GM23338 (cell line): ENCODE measurements around the gene TMEM107. TPM values are rescaled to one million over a fixed set of nuclear protein-coding genes. Genes with fewer than 3 reads are reported as not detected.

Experiments
- ATAC-seq: fragments of 200-7000 bp; cut with Tn5 transposase; 3 replicates; pipeline ENCODE4 v1.9.1; 2020
- DNase-seq: peaks from one replicate; pipeline ENCODE4 v3.0.0-alpha.2; 2015; ENCODE audit warnings: low spot score
- H2AFZ ChIP-seq: fragments of 200-600 bp; sonication (generic); 2 replicates; pipeline ENCODE4 v1.8.0; 2016; ENCODE audit warnings: antibody characterized with exemption, mild to moderate bottlenecking, moderate library complexity
- H3F3A ChIP-seq: fragments of 200-600 bp; sonication (generic); replicated peaks from 2 replicates; pipeline ENCODE4 v1.8.0; 2017; ENCODE audit warnings: antibody characterized with exemption, mixed run types, low read depth
- H3K27ac ChIP-seq: fragments of 200-600 bp; sonication (generic); 2 replicates; pipeline ENCODE4 v1.6.1; 2016; ENCODE audit warnings: low read depth
- H3K27me3 ChIP-seq: fragments of 200-600 bp; sonication (generic); 2 replicates; pipeline ENCODE4 v1.8.0; 2016; ENCODE audit warnings: mild to moderate bottlenecking, mixed run types, moderate library complexity; ENCODE audit not compliant: insufficient read depth
- H3K36me3 ChIP-seq: fragments of 200-600 bp; sonication (generic); 2 replicates; pipeline ENCODE4 v1.8.0; 2016; ENCODE audit warnings: mild to moderate bottlenecking; ENCODE audit not compliant: insufficient read depth
- H3K4me1 ChIP-seq: fragments of 200-600 bp; sonication (generic); 2 replicates; pipeline ENCODE4 v1.8.0; 2016; ENCODE audit warnings: mild to moderate bottlenecking, moderate library complexity; ENCODE audit not compliant: insufficient read depth
- H3K4me2 ChIP-seq: fragments of 200-600 bp; sonication (generic); 2 replicates; pipeline ENCODE4 v1.7.1; 2017; ENCODE audit warnings: mixed run types
- H3K4me3 ChIP-seq: fragments of 200-600 bp; sonication (generic); 2 replicates; pipeline ENCODE4 v1.6.1; 2016; ENCODE audit warnings: mixed run types
- H3K79me2 ChIP-seq: fragments of 200-600 bp; sonication (generic); replicated peaks from 2 replicates; pipeline ENCODE4 v1.8.0; 2017; ENCODE audit warnings: mild to moderate bottlenecking; ENCODE audit not compliant: insufficient read depth
- H3K9me2 ChIP-seq: fragments of 200-600 bp; sonication (generic); 2 replicates; pipeline ENCODE4 v1.8.0; 2017; ENCODE audit not compliant: insufficient read depth
- H4K20me1 ChIP-seq: fragments of 200-600 bp; sonication (generic); replicated peaks from 2 replicates; pipeline ENCODE4 v1.8.0; 2017; ENCODE audit warnings: mild to moderate bottlenecking; ENCODE audit not compliant: insufficient read depth
- H3K27ac Mint-ChIP-seq: 2 replicates; pipeline ENCODE4 v1.8.0; 2020; ENCODE audit warnings: inconsistent platforms, mild to moderate bottlenecking, moderate library complexity, mixed read lengths
- H3K27me3 Mint-ChIP-seq: 3 replicates; pipeline ENCODE4 v1.8.0; 2022; ENCODE audit warnings: low read depth, mild to moderate bottlenecking, moderate library complexity, mixed read lengths, inconsistent platforms; ENCODE audit not compliant: insufficient read depth, poor library complexity
- H3K36me3 Mint-ChIP-seq: 3 replicates; pipeline ENCODE4 v1.8.0; 2021; ENCODE audit warnings: low read depth, mild to moderate bottlenecking, inconsistent platforms, moderate library complexity, mixed read lengths
- H3K4me1 Mint-ChIP-seq: 3 replicates; pipeline ENCODE4 v1.8.0; 2020; ENCODE audit warnings: mild to moderate bottlenecking, inconsistent platforms, mixed read lengths
- H3K4me3 Mint-ChIP-seq: 3 replicates; pipeline ENCODE4 v1.8.0; 2021; ENCODE audit warnings: moderate library complexity, mild to moderate bottlenecking, inconsistent platforms, mixed read lengths
- H3K9me3 Mint-ChIP-seq: 3 replicates; pipeline ENCODE4 v1.8.0; 2020; ENCODE audit warnings: moderate library complexity, mild to moderate bottlenecking, inconsistent platforms, mixed read lengths
- CREB1 ChIP-seq: fragments of 250-450 bp; sonication (Bioruptor Pico); IDR thresholded peaks from 2 replicates; pipeline ENCODE4 v1.5.0; 2020; ENCODE audit warnings: low read depth, mild to moderate bottlenecking, moderate library complexity
- ETS1 ChIP-seq: IDR thresholded peaks from 2 replicates; pipeline ENCODE4 v1.6.1; 2016; ENCODE audit warnings: antibody characterized with exemption
- EZH2 ChIP-seq: fragments of 200-600 bp; sonication (generic); IDR thresholded peaks from one replicate; pipeline ENCODE4 v1.8.0; 2017; ENCODE audit warnings: antibody characterized with exemption, mild to moderate bottlenecking, low read depth; ENCODE audit not compliant: unreplicated experiment
- EZH2phosphoT487 ChIP-seq: fragments of 200-600 bp; sonication (generic); IDR thresholded peaks from one replicate; pipeline ENCODE4 v1.8.1; 2018; ENCODE audit warnings: antibody characterized with exemption; ENCODE audit not compliant: unreplicated experiment
- JUNB ChIP-seq: IDR thresholded peaks from one replicate; pipeline ENCODE4 v1.6.1; 2016; ENCODE audit warnings: antibody characterized with exemption; ENCODE audit not compliant: unreplicated experiment
- NANOG ChIP-seq: IDR thresholded peaks from 2 replicates; pipeline ENCODE4 v1.6.1; 2016; ENCODE audit warnings: antibody characterized with exemption, borderline replicate concordance
- POLR2AphosphoS5 ChIP-seq: IDR thresholded peaks from 2 replicates; pipeline ENCODE4 v1.6.1; 2016; ENCODE audit warnings: antibody characterized with exemption, low read depth
- STAT1 ChIP-seq: IDR thresholded peaks from one replicate; pipeline ENCODE4 v1.6.1; 2016; ENCODE audit warnings: antibody characterized with exemption; ENCODE audit not compliant: unreplicated experiment
- ZNF114 ChIP-seq: fragments of 250-450 bp; sonication (Bioruptor Pico); IDR thresholded peaks from 2 replicates; pipeline ENCODE4 v1.5.0; 2020; ENCODE audit warnings: mild to moderate bottlenecking, moderate library complexity
- ZNF331 ChIP-seq: fragments of 250-450 bp; sonication (Bioruptor Pico); IDR thresholded peaks from 2 replicates; pipeline ENCODE4 v1.5.0; 2020; ENCODE audit warnings: low read depth, mild to moderate bottlenecking, moderate library complexity
- polyA plus RNA-seq: library from polyadenylated mRNA; unstranded; fragments of >200 nt; fragmentation: Nextera tagmentation; extraction: Ambion mirVana; gene quantifications from 2 replicates; pipeline ENCODE4 v1.2.1, GENCODE V29; 2016
- total RNA-seq: library from RNA; depleted of rRNA; stranded (reverse); fragments of >200 nt; shearing (Covaris generic); gene quantifications from 2 replicates; pipeline ENCODE4 v1.2.3, GENCODE V29; 2014
- TF ChIP-seq, protein P1 (sequence below): fragments of 250-450 bp; sonication (Bioruptor Pico); IDR thresholded peaks from 2 replicates; pipeline ENCODE4 v1.5.0; 2020; ENCODE audit warnings: mild to moderate bottlenecking, moderate library complexity
- TF ChIP-seq, protein P2 (sequence below), 2 experiments: fragments of 200-600 bp in 1 of 2; sonication (generic) in 1 of 2; conservative IDR thresholded peaks; 2 replicates each; pipeline versions ENCODE4 v1.5.1 to v1.6.1; 2016 to 2017; ENCODE audit warnings: antibody characterized with exemption in 2 of 2, low read depth in 2 of 2, mild to moderate bottlenecking in 2 of 2, moderate library complexity in 1 of 2
- TF ChIP-seq, protein P3 (sequence below): IDR thresholded peaks from one replicate; pipeline ENCODE4 v1.6.1; 2018; ENCODE audit warnings: antibody characterized with exemption; ENCODE audit not compliant: unreplicated experiment

Gene TMEM107
- total and polyA plus RNA-seq, 2 experiments from 2014 or later: 10.8 to 20.4 TPM

DNA sequence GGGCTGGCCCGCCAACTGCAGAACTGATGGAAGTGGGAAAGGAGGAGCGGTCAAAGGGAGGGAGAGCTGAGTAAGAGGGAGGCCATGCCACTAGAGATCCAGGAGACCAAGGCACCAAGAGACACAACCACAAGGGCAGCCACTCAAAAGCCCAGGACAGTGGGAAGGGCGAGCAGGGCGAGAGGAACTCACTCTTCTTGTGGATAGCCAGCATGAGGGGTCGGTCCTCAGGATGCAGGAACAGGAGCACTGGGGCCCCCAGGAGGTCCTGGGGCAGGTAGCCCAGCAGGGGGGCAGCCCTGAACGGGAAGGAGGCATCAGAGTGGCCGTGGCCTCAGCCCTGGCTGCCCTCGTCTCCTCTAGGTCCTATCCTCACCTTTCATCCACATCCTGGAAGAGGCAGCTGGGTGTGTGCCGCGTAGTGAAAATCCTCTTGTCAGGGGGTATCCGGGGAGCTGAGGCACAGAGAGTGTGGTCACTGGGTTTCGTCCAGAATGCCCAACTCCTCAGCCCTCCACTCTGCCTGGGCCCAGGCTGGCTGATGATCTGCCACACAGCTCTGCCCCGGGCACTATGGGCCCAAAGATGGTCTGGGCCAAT lies 28.3 kb downstream of the TMEM107 start:
- Histone ChIP-seq H3K36me3 (no peaks in the 10 kb centered on the region; the same call in 1 of the 2 replicates), H3K27me3 (no peaks in the 10 kb centered on the region), H3K79me2 (peaks cover 4% of the 10 kb centered on the region; the same call in 1 of the 2 replicates), H3K4me1 (peaks cover 3% of the 10 kb centered on the region; the same call in 1 of the 2 replicates), H3K9me2 (no peaks in the 10 kb centered on the region), H4K20me1 (no peaks in the 10 kb centered on the region; the same call in 1 of the 2 replicates), H3F3A (peaks cover 17% of the 10 kb centered on the region; the same call in 1 of the 2 replicates), H3K4me2 (no peak overlapping the region), H3K4me3 (no peak overlapping the region), H3K27ac (no peak overlapping the region), H2AFZ (no peak overlapping the region)
- Mint-ChIP-seq H3K27ac (no peak overlapping the region), H3K27me3 (peaks cover 11% of the 10 kb centered on the region), H3K36me3 (peaks cover 40% of the 10 kb centered on the region), H3K9me3 (no peaks in the 10 kb centered on the region), H3K4me3 (no peak overlapping the region), H3K4me1 (peaks cover 6% of the 10 kb centered on the region; the same call in 2 of the 3 replicates)
- DNase-seq: no peak
- TF ChIP-seq JUNB (no peak), EZH2phosphoT487 (no peak), EZH2 (no peak), ZNF331 (CRISPR knock-in tag) (no peak), STAT1 (no peak), NANOG (no peak), ETS1 (no peak), POLR2AphosphoS5 (no peak), ZNF114 (CRISPR knock-in tag) (no peak), CREB1 (CRISPR knock-in tag) (no peak)
- TF ChIP-seq, protein P1, sequence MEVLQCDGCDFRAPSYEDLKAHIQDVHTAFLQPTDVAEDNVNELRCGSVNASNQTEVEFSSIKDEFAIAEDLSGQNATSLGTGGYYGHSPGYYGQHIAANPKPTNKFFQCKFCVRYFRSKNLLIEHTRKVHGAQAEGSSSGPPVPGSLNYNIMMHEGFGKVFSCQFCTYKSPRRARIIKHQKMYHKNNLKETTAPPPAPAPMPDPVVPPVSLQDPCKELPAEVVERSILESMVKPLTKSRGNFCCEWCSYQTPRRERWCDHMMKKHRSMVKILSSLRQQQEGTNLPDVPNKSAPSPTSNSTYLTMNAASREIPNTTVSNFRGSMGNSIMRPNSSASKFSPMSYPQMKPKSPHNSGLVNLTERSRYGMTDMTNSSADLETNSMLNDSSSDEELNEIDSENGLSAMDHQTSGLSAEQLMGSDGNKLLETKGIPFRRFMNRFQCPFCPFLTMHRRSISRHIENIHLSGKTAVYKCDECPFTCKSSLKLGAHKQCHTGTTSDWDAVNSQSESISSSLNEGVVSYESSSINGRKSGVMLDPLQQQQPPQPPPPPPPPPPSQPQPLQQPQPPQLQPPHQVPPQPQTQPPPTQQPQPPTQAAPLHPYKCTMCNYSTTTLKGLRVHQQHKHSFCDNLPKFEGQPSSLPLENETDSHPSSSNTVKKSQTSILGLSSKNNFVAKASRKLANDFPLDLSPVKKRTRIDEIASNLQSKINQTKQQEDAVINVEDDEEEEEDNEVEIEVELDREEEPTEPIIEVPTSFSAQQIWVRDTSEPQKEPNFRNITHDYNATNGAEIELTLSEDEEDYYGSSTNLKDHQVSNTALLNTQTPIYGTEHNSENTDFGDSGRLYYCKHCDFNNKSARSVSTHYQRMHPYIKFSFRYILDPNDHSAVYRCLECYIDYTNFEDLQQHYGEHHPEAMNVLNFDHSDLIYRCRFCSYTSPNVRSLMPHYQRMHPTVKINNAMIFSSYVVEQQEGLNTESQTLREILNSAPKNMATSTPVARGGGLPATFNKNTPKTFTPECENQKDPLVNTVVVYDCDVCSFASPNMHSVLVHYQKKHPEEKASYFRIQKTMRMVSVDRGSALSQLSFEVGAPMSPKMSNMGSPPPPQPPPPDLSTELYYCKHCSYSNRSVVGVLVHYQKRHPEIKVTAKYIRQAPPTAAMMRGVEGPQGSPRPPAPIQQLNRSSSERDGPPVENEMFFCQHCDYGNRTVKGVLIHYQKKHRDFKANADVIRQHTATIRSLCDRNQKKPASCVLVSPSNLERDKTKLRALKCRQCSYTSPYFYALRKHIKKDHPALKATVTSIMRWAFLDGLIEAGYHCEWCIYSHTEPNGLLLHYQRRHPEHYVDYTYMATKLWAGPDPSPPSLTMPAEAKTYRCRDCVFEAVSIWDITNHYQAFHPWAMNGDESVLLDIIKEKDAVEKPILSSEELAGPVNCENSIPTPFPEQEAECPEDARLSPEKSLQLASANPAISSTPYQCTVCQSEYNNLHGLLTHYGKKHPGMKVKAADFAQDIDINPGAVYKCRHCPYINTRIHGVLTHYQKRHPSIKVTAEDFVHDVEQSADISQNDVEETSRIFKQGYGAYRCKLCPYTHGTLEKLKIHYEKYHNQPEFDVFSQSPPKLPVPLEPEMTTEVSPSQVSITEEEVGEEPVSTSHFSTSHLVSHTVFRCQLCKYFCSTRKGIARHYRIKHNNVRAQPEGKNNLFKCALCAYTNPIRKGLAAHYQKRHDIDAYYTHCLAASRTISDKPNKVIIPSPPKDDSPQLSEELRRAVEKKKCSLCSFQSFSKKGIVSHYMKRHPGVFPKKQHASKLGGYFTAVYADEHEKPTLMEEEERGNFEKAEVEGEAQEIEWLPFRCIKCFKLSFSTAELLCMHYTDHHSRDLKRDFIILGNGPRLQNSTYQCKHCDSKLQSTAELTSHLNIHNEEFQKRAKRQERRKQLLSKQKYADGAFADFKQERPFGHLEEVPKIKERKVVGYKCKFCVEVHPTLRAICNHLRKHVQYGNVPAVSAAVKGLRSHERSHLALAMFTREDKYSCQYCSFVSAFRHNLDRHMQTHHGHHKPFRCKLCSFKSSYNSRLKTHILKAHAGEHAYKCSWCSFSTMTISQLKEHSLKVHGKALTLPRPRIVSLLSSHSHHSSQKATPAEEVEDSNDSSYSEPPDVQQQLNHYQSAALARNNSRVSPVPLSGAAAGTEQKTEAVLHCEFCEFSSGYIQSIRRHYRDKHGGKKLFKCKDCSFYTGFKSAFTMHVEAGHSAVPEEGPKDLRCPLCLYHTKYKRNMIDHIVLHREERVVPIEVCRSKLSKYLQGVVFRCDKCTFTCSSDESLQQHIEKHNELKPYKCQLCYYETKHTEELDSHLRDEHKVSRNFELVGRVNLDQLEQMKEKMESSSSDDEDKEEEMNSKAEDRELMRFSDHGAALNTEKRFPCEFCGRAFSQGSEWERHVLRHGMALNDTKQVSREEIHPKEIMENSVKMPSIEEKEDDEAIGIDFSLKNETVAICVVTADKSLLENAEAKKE (CRISPR knock-in tag): no peak
- TF ChIP-seq, protein P2, sequence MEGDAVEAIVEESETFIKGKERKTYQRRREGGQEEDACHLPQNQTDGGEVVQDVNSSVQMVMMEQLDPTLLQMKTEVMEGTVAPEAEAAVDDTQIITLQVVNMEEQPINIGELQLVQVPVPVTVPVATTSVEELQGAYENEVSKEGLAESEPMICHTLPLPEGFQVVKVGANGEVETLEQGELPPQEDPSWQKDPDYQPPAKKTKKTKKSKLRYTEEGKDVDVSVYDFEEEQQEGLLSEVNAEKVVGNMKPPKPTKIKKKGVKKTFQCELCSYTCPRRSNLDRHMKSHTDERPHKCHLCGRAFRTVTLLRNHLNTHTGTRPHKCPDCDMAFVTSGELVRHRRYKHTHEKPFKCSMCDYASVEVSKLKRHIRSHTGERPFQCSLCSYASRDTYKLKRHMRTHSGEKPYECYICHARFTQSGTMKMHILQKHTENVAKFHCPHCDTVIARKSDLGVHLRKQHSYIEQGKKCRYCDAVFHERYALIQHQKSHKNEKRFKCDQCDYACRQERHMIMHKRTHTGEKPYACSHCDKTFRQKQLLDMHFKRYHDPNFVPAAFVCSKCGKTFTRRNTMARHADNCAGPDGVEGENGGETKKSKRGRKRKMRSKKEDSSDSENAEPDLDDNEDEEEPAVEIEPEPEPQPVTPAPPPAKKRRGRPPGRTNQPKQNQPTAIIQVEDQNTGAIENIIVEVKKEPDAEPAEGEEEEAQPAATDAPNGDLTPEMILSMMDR (conservative IDR thresholded peaks at IDR 0.05; ENCODE audit: low read depth in 2 of 2): no peak
- TF ChIP-seq, protein P3, sequence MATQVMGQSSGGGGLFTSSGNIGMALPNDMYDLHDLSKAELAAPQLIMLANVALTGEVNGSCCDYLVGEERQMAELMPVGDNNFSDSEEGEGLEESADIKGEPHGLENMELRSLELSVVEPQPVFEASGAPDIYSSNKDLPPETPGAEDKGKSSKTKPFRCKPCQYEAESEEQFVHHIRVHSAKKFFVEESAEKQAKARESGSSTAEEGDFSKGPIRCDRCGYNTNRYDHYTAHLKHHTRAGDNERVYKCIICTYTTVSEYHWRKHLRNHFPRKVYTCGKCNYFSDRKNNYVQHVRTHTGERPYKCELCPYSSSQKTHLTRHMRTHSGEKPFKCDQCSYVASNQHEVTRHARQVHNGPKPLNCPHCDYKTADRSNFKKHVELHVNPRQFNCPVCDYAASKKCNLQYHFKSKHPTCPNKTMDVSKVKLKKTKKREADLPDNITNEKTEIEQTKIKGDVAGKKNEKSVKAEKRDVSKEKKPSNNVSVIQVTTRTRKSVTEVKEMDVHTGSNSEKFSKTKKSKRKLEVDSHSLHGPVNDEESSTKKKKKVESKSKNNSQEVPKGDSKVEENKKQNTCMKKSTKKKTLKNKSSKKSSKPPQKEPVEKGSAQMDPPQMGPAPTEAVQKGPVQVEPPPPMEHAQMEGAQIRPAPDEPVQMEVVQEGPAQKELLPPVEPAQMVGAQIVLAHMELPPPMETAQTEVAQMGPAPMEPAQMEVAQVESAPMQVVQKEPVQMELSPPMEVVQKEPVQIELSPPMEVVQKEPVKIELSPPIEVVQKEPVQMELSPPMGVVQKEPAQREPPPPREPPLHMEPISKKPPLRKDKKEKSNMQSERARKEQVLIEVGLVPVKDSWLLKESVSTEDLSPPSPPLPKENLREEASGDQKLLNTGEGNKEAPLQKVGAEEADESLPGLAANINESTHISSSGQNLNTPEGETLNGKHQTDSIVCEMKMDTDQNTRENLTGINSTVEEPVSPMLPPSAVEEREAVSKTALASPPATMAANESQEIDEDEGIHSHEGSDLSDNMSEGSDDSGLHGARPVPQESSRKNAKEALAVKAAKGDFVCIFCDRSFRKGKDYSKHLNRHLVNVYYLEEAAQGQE: no peak
- no peak for ATAC-seq
